GM12891 (cell line): ENCODE data around the gene ZMIZ1.

Experiments
- POLR2A ChIP-seq: IDR thresholded peaks from 2 replicates; pipeline ENCODE4 v1.6.1; 2011; ENCODE audit warnings: low read depth, low read length, control low read depth
- TAF1 ChIP-seq: IDR thresholded peaks from 2 replicates; pipeline ENCODE4 v1.6.1; 2011; ENCODE audit warnings: low read depth, low read length, control low read depth

GRCh38 chr10:79068203-79068561, 584 bp upstream of the ZMIZ1 start:
- TF ChIP-seq POLR2A, result no peak
- no peak for TF ChIP-seq TAF1
